PFSK-1 (cell line): Measurements from ENCODE around the gene TCF12.

Experiments
- FOXP2 ChIP-seq: optimal IDR thresholded peaks from 2 replicates; pipeline ENCODE3; 2011; ENCODE audit warnings: borderline replicate concordance, control low read depth, inconsistent platforms; ENCODE audit not compliant: insufficient read depth; ENCODE audit errors: extremely low read length, extremely low read depth
- POLR2AphosphoS5 ChIP-seq: IDR thresholded peaks from 2 replicates; pipeline ENCODE4 v1.6.1; 2012; ENCODE audit warnings: low read depth, mild to moderate bottlenecking, control low read depth, low read length, moderate library complexity
- SIN3A ChIP-seq: IDR thresholded peaks from 2 replicates; pipeline ENCODE4 v1.6.1; 2012; ENCODE audit warnings: mild to moderate bottlenecking, low read length, moderate library complexity, borderline replicate concordance; ENCODE audit not compliant: insufficient read depth
- TAF1 ChIP-seq: IDR thresholded peaks from 2 replicates; pipeline ENCODE4 v1.6.1; 2012; ENCODE audit warnings: low read length, control low read depth, borderline replicate concordance; ENCODE audit not compliant: insufficient read depth
- TF ChIP-seq, protein P1 (sequence below), 2 experiments: IDR thresholded peaks; 2 replicates each; pipeline versions ENCODE4 v1.6.1 to v1.8.0; 2011 to 2012; ENCODE audit warnings: low read depth in 2 of 2, low read length in 2 of 2, control low read depth in 1 of 2, inconsistent platforms in 1 of 2, mild to moderate bottlenecking in 1 of 2, moderate library complexity in 1 of 2; ENCODE audit not compliant: insufficient read depth in 1 of 2

TCF12 gene

DNA sequence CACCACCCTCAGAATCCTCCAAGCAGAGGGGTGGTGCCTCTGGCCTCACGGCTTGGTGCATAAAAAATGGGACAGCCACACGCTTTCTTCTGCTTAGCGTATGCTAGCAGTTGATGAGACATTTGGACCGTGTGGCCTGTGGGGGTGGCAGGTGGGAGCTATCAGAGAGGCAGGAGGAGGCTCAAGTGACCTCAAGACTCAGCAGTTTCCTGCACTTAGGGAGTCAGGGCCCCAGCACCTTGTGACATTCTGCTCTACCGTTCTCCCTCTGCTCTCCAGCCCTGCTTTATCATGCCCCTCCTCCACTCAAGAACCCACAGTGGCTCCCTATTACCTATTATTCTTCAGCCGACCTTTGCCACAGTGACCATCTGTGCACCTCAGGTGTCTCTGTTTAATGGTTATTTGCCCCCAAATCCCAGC lies 416.9 kb downstream of the TCF12 start:
- TF ChIP-seq POLR2AphosphoS5 = no peak
- no peak for TF ChIP-seq TAF1
- TF ChIP-seq SIN3A = no peak
- TF ChIP-seq FOXP2 = no peak
- TF ChIP-seq, protein P1, sequence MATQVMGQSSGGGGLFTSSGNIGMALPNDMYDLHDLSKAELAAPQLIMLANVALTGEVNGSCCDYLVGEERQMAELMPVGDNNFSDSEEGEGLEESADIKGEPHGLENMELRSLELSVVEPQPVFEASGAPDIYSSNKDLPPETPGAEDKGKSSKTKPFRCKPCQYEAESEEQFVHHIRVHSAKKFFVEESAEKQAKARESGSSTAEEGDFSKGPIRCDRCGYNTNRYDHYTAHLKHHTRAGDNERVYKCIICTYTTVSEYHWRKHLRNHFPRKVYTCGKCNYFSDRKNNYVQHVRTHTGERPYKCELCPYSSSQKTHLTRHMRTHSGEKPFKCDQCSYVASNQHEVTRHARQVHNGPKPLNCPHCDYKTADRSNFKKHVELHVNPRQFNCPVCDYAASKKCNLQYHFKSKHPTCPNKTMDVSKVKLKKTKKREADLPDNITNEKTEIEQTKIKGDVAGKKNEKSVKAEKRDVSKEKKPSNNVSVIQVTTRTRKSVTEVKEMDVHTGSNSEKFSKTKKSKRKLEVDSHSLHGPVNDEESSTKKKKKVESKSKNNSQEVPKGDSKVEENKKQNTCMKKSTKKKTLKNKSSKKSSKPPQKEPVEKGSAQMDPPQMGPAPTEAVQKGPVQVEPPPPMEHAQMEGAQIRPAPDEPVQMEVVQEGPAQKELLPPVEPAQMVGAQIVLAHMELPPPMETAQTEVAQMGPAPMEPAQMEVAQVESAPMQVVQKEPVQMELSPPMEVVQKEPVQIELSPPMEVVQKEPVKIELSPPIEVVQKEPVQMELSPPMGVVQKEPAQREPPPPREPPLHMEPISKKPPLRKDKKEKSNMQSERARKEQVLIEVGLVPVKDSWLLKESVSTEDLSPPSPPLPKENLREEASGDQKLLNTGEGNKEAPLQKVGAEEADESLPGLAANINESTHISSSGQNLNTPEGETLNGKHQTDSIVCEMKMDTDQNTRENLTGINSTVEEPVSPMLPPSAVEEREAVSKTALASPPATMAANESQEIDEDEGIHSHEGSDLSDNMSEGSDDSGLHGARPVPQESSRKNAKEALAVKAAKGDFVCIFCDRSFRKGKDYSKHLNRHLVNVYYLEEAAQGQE (IDR thresholded peaks at IDR 0.05; ENCODE audit: insufficient read depth in 1 of 2, low read depth in 2 of 2, low read length in 2 of 2) = no peak

DNA sequence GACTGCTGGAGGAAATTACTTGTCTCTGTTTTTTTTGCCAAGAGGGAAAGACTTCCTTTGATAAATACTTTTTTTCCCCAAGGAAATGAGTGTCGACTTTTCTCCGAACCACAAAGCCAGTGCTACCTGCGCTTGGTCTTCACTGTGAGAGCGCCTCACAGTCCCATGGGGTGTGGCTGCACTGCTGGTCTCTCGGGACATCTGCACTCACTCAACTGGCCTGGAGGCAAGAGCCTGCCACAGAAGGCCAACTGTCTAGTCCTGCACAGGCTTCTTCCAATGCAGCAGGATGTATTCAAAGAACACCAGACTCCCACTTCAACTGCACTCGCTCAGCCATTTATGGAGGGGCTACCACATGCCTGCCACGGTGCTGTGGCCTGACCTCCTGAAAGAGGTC lies 417.3 kb downstream of the TCF12 start:
- TF ChIP-seq FOXP2 = no peak
- TF ChIP-seq, protein P1 (IDR thresholded peaks at IDR 0.05; ENCODE audit: insufficient read depth in 1 of 2, low read depth in 2 of 2, low read length in 2 of 2) = no peak
- TF ChIP-seq POLR2AphosphoS5 = no peak
- no peak for TF ChIP-seq SIN3A
- no peak for TF ChIP-seq TAF1

DNA sequence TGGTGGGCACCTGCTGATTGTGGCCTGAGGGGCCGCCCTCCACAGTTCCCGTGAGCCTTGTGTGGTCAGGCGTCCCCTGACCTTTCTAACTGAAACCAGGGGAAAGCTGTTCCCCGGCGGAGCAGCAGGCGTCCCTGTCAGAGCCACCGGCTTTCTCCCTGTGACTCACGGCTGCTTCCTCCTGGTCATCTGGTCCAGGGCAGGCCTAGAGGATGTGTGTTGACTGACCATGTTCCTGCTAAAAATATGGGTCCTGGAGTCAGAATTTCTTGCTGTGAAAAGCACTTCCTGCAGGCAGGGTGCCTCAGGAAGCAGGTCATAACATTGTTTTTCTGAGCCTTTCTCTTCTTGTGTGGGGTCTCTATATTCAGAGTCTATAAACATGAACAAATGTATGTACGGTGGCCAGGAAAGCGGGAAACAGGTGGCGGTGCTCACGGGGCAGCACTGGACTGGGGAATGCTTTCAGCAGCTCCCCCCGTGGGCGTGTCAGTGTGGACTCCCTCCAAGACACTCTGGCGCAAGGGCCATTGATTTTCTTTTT lies 419.5 kb downstream of the TCF12 start:
- TF ChIP-seq FOXP2 = no peak
- TF ChIP-seq, protein P1 (IDR thresholded peaks at IDR 0.05; ENCODE audit: insufficient read depth in 1 of 2, low read depth in 2 of 2, low read length in 2 of 2) = no peak
- no peak for TF ChIP-seq SIN3A
- TF ChIP-seq TAF1 = no peak
- no peak for TF ChIP-seq POLR2AphosphoS5

DNA sequence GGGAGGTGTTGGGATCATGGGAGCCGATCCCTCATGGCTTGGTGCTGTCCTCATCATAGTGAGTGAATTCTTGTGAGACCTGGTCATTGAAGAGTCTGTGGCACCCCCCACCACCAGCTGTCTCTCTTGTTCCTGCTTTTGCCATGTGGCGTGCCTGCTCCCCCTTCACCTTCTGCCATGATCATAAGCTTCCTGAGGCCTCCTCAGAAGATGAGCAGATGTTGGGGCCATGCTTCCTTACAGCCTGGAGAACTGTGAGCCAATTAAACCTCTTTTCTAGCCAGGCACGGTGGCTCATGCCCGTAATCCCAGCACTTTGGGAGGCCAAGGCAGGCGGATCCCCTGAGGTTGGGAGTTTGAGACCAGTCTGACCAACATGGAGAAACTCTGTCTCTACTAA lies 420.9 kb downstream of the TCF12 start:
- TF ChIP-seq POLR2AphosphoS5 = no peak
- TF ChIP-seq SIN3A = no peak
- TF ChIP-seq FOXP2 = no peak
